Hepatocyte (in vitro differentiated cells): Measurements from ENCODE around the gene MEGF11. TPM values are rescaled to one million over a fixed set of nuclear protein-coding genes. Genes with fewer than 3 reads are reported as not detected.

Source experiments
- DNase-seq: peaks from one replicate; pipeline ENCODE4 v3.0.0-alpha.2; 2016; ENCODE audit warnings: low spot score
- H2AFZ ChIP-seq: fragments of 200-600 bp; sonication (generic); 2 replicates; pipeline ENCODE4 v1.6.0; 2016; ENCODE audit warnings: antibody characterized with exemption, mild to moderate bottlenecking
- H3K27ac ChIP-seq: fragments of 200-600 bp; sonication (generic); 2 replicates; pipeline ENCODE4 v1.5.1; 2016; ENCODE audit warnings: mild to moderate bottlenecking
- H3K27me3 ChIP-seq: fragments of 200-600 bp; sonication (generic); 2 replicates; pipeline ENCODE4 v1.6.1; 2016
- H3K36me3 ChIP-seq: fragments of 200-600 bp; sonication (generic); replicated peaks from 2 replicates; pipeline ENCODE4 v1.5.1; 2016; ENCODE audit warnings: low read depth; ENCODE audit not compliant: insufficient read depth
- H3K4me1 ChIP-seq: fragments of 200-600 bp; sonication (generic); 2 replicates; pipeline ENCODE4 v1.5.1; 2016; ENCODE audit warnings: mild to moderate bottlenecking, moderate library complexity; ENCODE audit not compliant: insufficient read depth
- H3K4me2 ChIP-seq: fragments of 200-600 bp; sonication (generic); 2 replicates; pipeline ENCODE4 v1.6.0; 2016
- H3K4me3 ChIP-seq: fragments of 200-600 bp; sonication (generic); 2 replicates; pipeline ENCODE4 v1.5.1; 2016; ENCODE audit warnings: mild to moderate bottlenecking
- H3K79me2 ChIP-seq: fragments of 200-600 bp; sonication (generic); 2 replicates; pipeline ENCODE4 v1.6.0; 2017; ENCODE audit warnings: mild to moderate bottlenecking
- H3K9me2 ChIP-seq: fragments of 200-600 bp; sonication (generic); replicated peaks from 2 replicates; pipeline ENCODE4 v1.6.0; 2017; ENCODE audit warnings: mild to moderate bottlenecking; ENCODE audit not compliant: insufficient read depth
- H3K9me3 ChIP-seq: fragments of 200-600 bp; sonication (generic); 2 replicates; pipeline ENCODE4 v1.5.1; 2016; ENCODE audit warnings: low read depth, mild to moderate bottlenecking
- H4K20me1 ChIP-seq: fragments of 200-600 bp; sonication (generic); 2 replicates; pipeline ENCODE4 v1.6.0; 2016; ENCODE audit warnings: mild to moderate bottlenecking; ENCODE audit not compliant: insufficient read depth, poor library complexity, severe bottlenecking
- EZH2 ChIP-seq: fragments of 200-600 bp; sonication (generic); IDR thresholded peaks from 2 replicates; pipeline ENCODE4 v1.6.1; 2016; ENCODE audit warnings: antibody characterized with exemption, mild to moderate bottlenecking, borderline replicate concordance
- EZH2phosphoT487 ChIP-seq: fragments of 200-600 bp; sonication (generic); IDR thresholded peaks from one replicate; pipeline ENCODE4 v1.6.1; 2018; ENCODE audit warnings: antibody characterized with exemption, mild to moderate bottlenecking, low read depth, moderate library complexity; ENCODE audit not compliant: unreplicated experiment, severe bottlenecking
- WGBS: methylation state at CpG from one replicate; pipeline ENCODE4 v1.1.6; 2016; ENCODE audit warnings: low lambda C conversion rate; ENCODE audit errors: missing lambda C conversion rate; 5-methylcytosine and 5-hydroxymethylcytosine counted together
- polyA plus RNA-seq: library from polyadenylated mRNA; unstranded; fragments of >200 nt; fragmentation: Nextera tagmentation; extraction: Ambion mirVana; gene quantifications from 2 replicates; pipeline ENCODE4 v1.2.1, GENCODE V29; 2016
- total RNA-seq: library from RNA; depleted of rRNA; stranded (reverse); fragments of >200 nt; gene quantifications from 2 replicates; pipeline ENCODE4 v1.2.3, GENCODE V29; 2014
- TF ChIP-seq, protein P1 (sequence below): fragments of 200-600 bp; sonication (generic); IDR thresholded peaks from 2 replicates; pipeline ENCODE4 v1.5.1; 2016; ENCODE audit warnings: antibody characterized with exemption, mild to moderate bottlenecking; ENCODE audit not compliant: poor library complexity

Gene MEGF11
- total and polyA plus RNA-seq, 2 experiments from 2014 or later = 0.07 to 0.25 TPM

DNA sequence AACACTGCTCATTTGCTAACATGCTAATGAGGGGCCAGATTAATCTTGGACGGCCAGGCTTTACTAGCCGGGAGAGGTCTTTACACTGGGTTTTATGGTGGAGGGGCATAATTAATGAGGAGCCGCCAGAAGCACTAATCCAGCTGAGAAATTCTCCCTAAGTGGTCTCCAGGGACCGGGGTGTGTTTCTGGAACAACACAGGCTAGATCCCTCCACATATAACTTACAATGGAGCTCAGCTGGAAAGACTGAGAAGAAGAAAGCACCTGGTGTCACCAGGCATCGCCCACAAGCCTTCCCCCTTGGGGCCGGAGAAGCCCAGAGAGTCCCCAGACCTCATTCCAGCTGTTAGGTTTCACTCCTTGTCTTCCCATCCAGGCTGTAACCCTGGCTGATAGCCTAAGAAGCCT is 127.5 kb downstream of the MEGF11 start:
- H3K4me2 ChIP-seq = no peak overlapping the region
- H3K36me3 ChIP-seq = no peaks in the 10 kb centered on the region
- H4K20me1 ChIP-seq = no peaks in the 10 kb centered on the region
- WGBS = 54% methylated on average over 6 of the region's 6 CpGs
- H3K4me3 ChIP-seq = no peak overlapping the region
- TF ChIP-seq, protein P1, sequence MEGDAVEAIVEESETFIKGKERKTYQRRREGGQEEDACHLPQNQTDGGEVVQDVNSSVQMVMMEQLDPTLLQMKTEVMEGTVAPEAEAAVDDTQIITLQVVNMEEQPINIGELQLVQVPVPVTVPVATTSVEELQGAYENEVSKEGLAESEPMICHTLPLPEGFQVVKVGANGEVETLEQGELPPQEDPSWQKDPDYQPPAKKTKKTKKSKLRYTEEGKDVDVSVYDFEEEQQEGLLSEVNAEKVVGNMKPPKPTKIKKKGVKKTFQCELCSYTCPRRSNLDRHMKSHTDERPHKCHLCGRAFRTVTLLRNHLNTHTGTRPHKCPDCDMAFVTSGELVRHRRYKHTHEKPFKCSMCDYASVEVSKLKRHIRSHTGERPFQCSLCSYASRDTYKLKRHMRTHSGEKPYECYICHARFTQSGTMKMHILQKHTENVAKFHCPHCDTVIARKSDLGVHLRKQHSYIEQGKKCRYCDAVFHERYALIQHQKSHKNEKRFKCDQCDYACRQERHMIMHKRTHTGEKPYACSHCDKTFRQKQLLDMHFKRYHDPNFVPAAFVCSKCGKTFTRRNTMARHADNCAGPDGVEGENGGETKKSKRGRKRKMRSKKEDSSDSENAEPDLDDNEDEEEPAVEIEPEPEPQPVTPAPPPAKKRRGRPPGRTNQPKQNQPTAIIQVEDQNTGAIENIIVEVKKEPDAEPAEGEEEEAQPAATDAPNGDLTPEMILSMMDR = no peak
- TF ChIP-seq EZH2 = no peak
- TF ChIP-seq EZH2phosphoT487 = no peak
- H3K9me2 ChIP-seq = no peaks in the 10 kb centered on the region
- H3K27me3 ChIP-seq = peaks cover 6% of the 10 kb centered on the region
- H3K79me2 ChIP-seq = no peaks in the 10 kb centered on the region
- DNase-seq = no peak
- H3K27ac ChIP-seq = no peak overlapping the region
- no peaks in the 10 kb centered on the region for H3K4me1 ChIP-seq
- no peak overlapping the region for H2AFZ ChIP-seq
- no peaks in the 10 kb centered on the region for H3K9me3 ChIP-seq

DNA sequence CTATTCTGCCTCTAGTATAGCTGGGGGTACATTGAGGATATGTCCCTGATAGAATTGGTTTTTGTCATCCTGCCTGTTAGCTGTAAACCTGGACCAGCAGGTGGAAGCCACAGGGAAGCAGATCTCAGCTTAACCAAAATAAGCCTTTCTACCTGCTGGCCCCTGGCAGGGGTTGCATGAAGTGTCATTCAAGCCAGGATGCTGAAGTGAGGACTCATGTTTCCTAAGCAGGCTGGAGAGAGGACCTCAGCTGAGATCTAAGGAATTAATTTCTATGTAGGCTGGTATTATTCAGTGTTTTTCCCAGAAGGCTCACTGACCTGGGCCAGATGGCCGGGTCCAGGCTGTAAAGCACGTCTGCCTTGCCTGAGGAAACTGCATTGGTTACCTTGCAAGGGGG is 128.9 kb downstream of the MEGF11 start:
- WGBS = 71% methylated on average over 2 of the region's 2 CpGs
- no peaks in the 10 kb centered on the region for H3K9me3 ChIP-seq
- no peak for DNase-seq
- no peak overlapping the region for H2AFZ ChIP-seq
- no peak overlapping the region for H3K4me3 ChIP-seq
- H3K36me3 ChIP-seq = no peaks in the 10 kb centered on the region
- H3K79me2 ChIP-seq = no peaks in the 10 kb centered on the region
- peaks cover 6% of the 10 kb centered on the region for H3K27me3 ChIP-seq
- H3K27ac ChIP-seq = no peak overlapping the region
- no peak for TF ChIP-seq EZH2
- TF ChIP-seq, protein P1 = no peak
- TF ChIP-seq EZH2phosphoT487 = no peak
- no peak overlapping the region for H3K4me2 ChIP-seq
- no peaks in the 10 kb centered on the region for H3K4me1 ChIP-seq
- no peaks in the 10 kb centered on the region for H4K20me1 ChIP-seq
- H3K9me2 ChIP-seq = no peaks in the 10 kb centered on the region

DNA sequence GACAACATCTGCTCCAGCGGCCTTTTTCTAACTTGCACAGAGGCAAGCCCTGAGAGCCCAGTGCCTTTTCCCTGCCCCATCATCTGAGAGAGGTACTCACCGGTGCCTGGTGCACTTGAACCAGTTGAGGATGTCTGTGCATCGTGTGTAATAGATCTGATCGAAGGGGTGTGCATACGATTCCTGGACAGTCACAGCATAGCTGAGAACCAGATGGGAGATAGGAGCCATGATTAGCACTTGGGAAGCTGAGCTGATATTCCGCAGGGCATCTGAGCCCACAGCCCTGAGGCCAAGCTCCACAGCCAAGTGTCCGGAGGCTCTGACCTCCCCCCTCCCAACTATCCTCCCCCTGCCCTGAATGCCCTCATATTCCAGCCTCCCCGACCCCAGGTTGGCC is 129.8 kb downstream of the MEGF11 start:
- Histone ChIP-seq H2AFZ (no peak overlapping the region), H3K79me2 (no peaks in the 10 kb centered on the region), H3K4me2 (no peak overlapping the region), H3K4me1 (no peaks in the 10 kb centered on the region), H3K9me3 (no peaks in the 10 kb centered on the region), H3K27me3 (peaks cover 6% of the 10 kb centered on the region), H3K27ac (no peak overlapping the region), H3K36me3 (no peaks in the 10 kb centered on the region), H3K9me2 (no peaks in the 10 kb centered on the region), H3K4me3 (no peak overlapping the region), H4K20me1 (no peaks in the 10 kb centered on the region)
- TF ChIP-seq EZH2 (no peak), EZH2phosphoT487 (no peak)
- TF ChIP-seq, protein P1 = no peak
- no peak for DNase-seq
- 88% methylated on average over 7 of the region's 8 CpGs for WGBS

DNA sequence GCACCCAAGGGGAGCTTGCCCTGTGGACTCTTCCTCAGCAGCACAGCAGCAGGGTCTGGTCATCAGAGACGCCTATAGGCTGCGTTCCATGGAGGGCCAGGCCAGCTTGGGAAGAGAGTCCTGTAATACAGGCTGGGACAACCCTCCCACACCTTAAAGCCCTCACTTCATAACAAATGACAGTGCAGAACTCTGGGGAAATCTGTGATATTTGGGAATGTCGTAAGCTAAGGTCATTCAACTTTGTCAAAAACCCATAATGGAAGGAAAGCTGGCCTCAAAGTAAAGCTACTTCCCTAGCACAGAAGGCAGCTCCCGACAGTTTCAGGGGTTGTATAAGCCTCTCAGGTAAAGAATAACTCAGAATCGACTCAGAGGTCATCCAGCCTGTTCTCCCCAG is 133.1 kb downstream of the MEGF11 start:
- H2AFZ ChIP-seq = no peak overlapping the region
- H3K27me3 ChIP-seq = peaks cover 10% of the 10 kb centered on the region
- DNase-seq = no peak
- no peaks in the 10 kb centered on the region for H4K20me1 ChIP-seq
- no peak overlapping the region for H3K27ac ChIP-seq
- WGBS = 79% methylated on average over 5 of the region's 5 CpGs
- H3K9me3 ChIP-seq = no peaks in the 10 kb centered on the region
- no peaks in the 10 kb centered on the region for H3K79me2 ChIP-seq
- no peaks in the 10 kb centered on the region for H3K9me2 ChIP-seq
- no peaks in the 10 kb centered on the region for H3K36me3 ChIP-seq
- TF ChIP-seq EZH2phosphoT487 (no peak), EZH2 (no peak)
- TF ChIP-seq, protein P1 = no peak
- H3K4me1 ChIP-seq = no peaks in the 10 kb centered on the region
- H3K4me2 ChIP-seq = no peak overlapping the region
- no peak overlapping the region for H3K4me3 ChIP-seq
